ENCODE measurements around the gene CD300LG. TPM values are rescaled to one million over a fixed set of nuclear protein-coding genes. Genes with fewer than 3 reads are reported as not detected.

Gene CD300LG
- total RNA-seq, 1 donor from 2014 or later, result not detected

GRCh38 chr17:43860077-43860725 is 13.2 kb downstream of the CD300LG start:
- no peaks in the 10 kb centered on the region for H3K4me1 ChIP-seq (ENCODE audit: insufficient read depth, low read length)
- H3K27me3 Mint-ChIP-seq (ENCODE audit: low read depth, unreplicated experiment), result peaks cover 58% of the 10 kb centered on the region
- H3K79me2 ChIP-seq (ENCODE audit: insufficient read depth, low read length), result no peaks in the 10 kb centered on the region
- H3K4me3 ChIP-seq (ENCODE audit: insufficient read depth, low read depth, low read length), result no peak overlapping the region
- no peaks in the 10 kb centered on the region for H3K9me3 ChIP-seq (ENCODE audit: insufficient read depth, low read depth, low read length)
- peaks cover 5% of the 10 kb centered on the region for H3K4me1 Mint-ChIP-seq (ENCODE audit: low read depth, unreplicated experiment)
- H3K36me3 Mint-ChIP-seq (ENCODE audit: low read depth, unreplicated experiment), result no peaks in the 10 kb centered on the region
- no peak overlapping the region for H3K27ac ChIP-seq (ENCODE audit: low read depth, low read length)
- FAIRE-seq, result no peak
- H3K36me3 ChIP-seq (ENCODE audit: insufficient read depth, low read length), result no peaks in the 10 kb centered on the region
- no peak overlapping the region for H2AFZ ChIP-seq (ENCODE audit: low read depth, low read length)
- H3K27me3 ChIP-seq (ENCODE audit: insufficient read depth, low read length), result peaks cover 36% of the 10 kb centered on the region
- no peak overlapping the region for H3K4me2 ChIP-seq (ENCODE audit: low read length)
- DNase-seq (ENCODE audit: low read depth), result no peak
- H3K4me3 Mint-ChIP-seq (ENCODE audit: unreplicated experiment), result no peak overlapping the region
- H3K9me3 Mint-ChIP-seq (ENCODE audit: unreplicated experiment), result no peaks in the 10 kb centered on the region
- H3K27ac Mint-ChIP-seq (ENCODE audit: unreplicated experiment), result no peak overlapping the region
- no peaks in the 10 kb centered on the region for H4K20me1 ChIP-seq (ENCODE audit: insufficient read depth, low read length)
- H3K9ac ChIP-seq (ENCODE audit: low read length), result no peak overlapping the region
- TF ChIP-seq CTCF (IDR thresholded peaks at IDR 0.05; ENCODE audit: insufficient read depth, low read depth, low read length) (no peak), EZH2 (IDR thresholded peaks at IDR 0.05; ENCODE audit: insufficient read depth, low read length) (no peak)

- H3K4me2 ChIP-seq (ENCODE audit: low read length), result no peak overlapping the region
- no peak overlapping the region for H3K9ac ChIP-seq (ENCODE audit: low read length)
- Mint-ChIP-seq H3K27ac (ENCODE audit: unreplicated experiment) (no peak overlapping the region), H3K36me3 (ENCODE audit: low read depth, unreplicated experiment) (no peaks in the 10 kb centered on the region), H3K27me3 (ENCODE audit: low read depth, unreplicated experiment) (peaks cover 57% of the 10 kb centered on the region), H3K4me1 (ENCODE audit: low read depth, unreplicated experiment) (peaks cover 5% of the 10 kb centered on the region), H3K4me3 (ENCODE audit: unreplicated experiment) (peak overlapping the region; percentile 40), H3K9me3 (ENCODE audit: unreplicated experiment) (no peaks in the 10 kb centered on the region)
- TF ChIP-seq EZH2 (IDR thresholded peaks at IDR 0.05; ENCODE audit: insufficient read depth, low read length), result no peak
- no peak for TF ChIP-seq CTCF (IDR thresholded peaks at IDR 0.05; ENCODE audit: insufficient read depth, low read depth, low read length)
- no peak overlapping the region for H2AFZ ChIP-seq (ENCODE audit: low read depth, low read length)
- no peak overlapping the region for H3K27ac ChIP-seq (ENCODE audit: low read depth, low read length)
- no peaks in the 10 kb centered on the region for H4K20me1 ChIP-seq (ENCODE audit: insufficient read depth, low read length)
- DNase-seq (ENCODE audit: low read depth), result no peak
- H3K27me3 ChIP-seq (ENCODE audit: insufficient read depth, low read length), result peaks cover 33% of the 10 kb centered on the region
- H3K4me3 ChIP-seq (ENCODE audit: insufficient read depth, low read depth, low read length), result no peak overlapping the region
- H3K9me3 ChIP-seq (ENCODE audit: insufficient read depth, low read depth, low read length), result no peaks in the 10 kb centered on the region
- H3K4me1 ChIP-seq (ENCODE audit: insufficient read depth, low read length), result no peaks in the 10 kb centered on the region
- no peak for FAIRE-seq
- no peaks in the 10 kb centered on the region for H3K79me2 ChIP-seq (ENCODE audit: insufficient read depth, low read length)
- H3K36me3 ChIP-seq (ENCODE audit: insufficient read depth, low read length), result no peaks in the 10 kb centered on the region
These were observed 14.1 kb downstream of the CD300LG start for GRCh38 chr17:43860927-43861622.

GRCh38 chr17:43861960-43862359 is 15.0 kb downstream of the CD300LG start:
- no peak for TF ChIP-seq EZH2 (IDR thresholded peaks at IDR 0.05; ENCODE audit: insufficient read depth, low read length)
- no peak for TF ChIP-seq CTCF (IDR thresholded peaks at IDR 0.05; ENCODE audit: insufficient read depth, low read depth, low read length)
- Histone ChIP-seq H3K79me2 (ENCODE audit: insufficient read depth, low read length) (no peaks in the 10 kb centered on the region), H3K27ac (ENCODE audit: low read depth, low read length) (no peak overlapping the region), H4K20me1 (ENCODE audit: insufficient read depth, low read length) (no peaks in the 10 kb centered on the region), H3K9me3 (ENCODE audit: insufficient read depth, low read depth, low read length) (no peaks in the 10 kb centered on the region), H3K4me3 (ENCODE audit: insufficient read depth, low read depth, low read length) (no peak overlapping the region), H2AFZ (ENCODE audit: low read depth, low read length) (no peak overlapping the region), H3K4me2 (ENCODE audit: low read length) (no peak overlapping the region), H3K27me3 (ENCODE audit: insufficient read depth, low read length) (peaks cover 29% of the 10 kb centered on the region), H3K9ac (ENCODE audit: low read length) (no peak overlapping the region), H3K4me1 (ENCODE audit: insufficient read depth, low read length) (no peaks in the 10 kb centered on the region), H3K36me3 (ENCODE audit: insufficient read depth, low read length) (no peaks in the 10 kb centered on the region)
- Mint-ChIP-seq H3K4me1 (ENCODE audit: low read depth, unreplicated experiment) (peaks cover 5% of the 10 kb centered on the region), H3K9me3 (ENCODE audit: unreplicated experiment) (no peaks in the 10 kb centered on the region), H3K4me3 (ENCODE audit: unreplicated experiment) (no peak overlapping the region), H3K27me3 (ENCODE audit: low read depth, unreplicated experiment) (peaks cover 52% of the 10 kb centered on the region), H3K27ac (ENCODE audit: unreplicated experiment) (peak overlapping the region; percentile 18), H3K36me3 (ENCODE audit: low read depth, unreplicated experiment) (no peaks in the 10 kb centered on the region)
- FAIRE-seq, result no peak
- no peak for DNase-seq (ENCODE audit: low read depth)
